H1 (cell line): ENCODE measurements around the gene ARHGAP26. TPM values are rescaled to one million over a fixed set of nuclear protein-coding genes. Genes with fewer than 3 reads are reported as not detected.

ENCODE experiments used
- CBX8 ChIP-seq: fragments of 300-800, 300-1000 bp; sonication (generic); IDR thresholded peaks from 2 replicates; pipeline ENCODE4 v1.7.1; 2016; ENCODE audit warnings: low read depth, low read length, borderline replicate concordance
- FOSL1 ChIP-seq: IDR thresholded peaks from 2 replicates; pipeline ENCODE4 v1.6.1; 2011; ENCODE audit warnings: mild to moderate bottlenecking, low read depth, low read length, moderate library complexity; ENCODE audit not compliant: insufficient read depth
- TAF7 ChIP-seq: optimal IDR thresholded peaks from 2 replicates; pipeline ENCODE3; 2011; ENCODE audit warnings: low read depth, mild to moderate bottlenecking, inconsistent platforms, low read length, moderate library complexity, borderline replicate concordance
- polyA plus RNA-seq, 7 experiments: library from polyadenylated mRNA; depleted of rRNA in 3 of 7; stranded (reverse) in 5 of 7; unstranded in 2 of 7; fragments of >200 nt in 5 of 7; fragments of 200-250 nt in 2 of 7; gene quantifications; 1 replicate in 5 of 7; 2 replicates in 1 of 7; 4 replicates in 1 of 7; pipeline versions ENCODE4 v1.2.1 to v1.2.3, GENCODE V29; 2011 to 2013; ENCODE audit warnings: missing spikeins in 2 of 7, mixed read lengths in 2 of 7
- total RNA-seq: library from RNA; stranded (reverse); fragmentation: NEBNext Ultra II Directional; extraction: Animal tissue kit (Norgen Biotek cat#: 25700); gene quantifications from 2 replicates; pipeline ENCODE4 v1.2.1, GENCODE V29; 2021

ARHGAP26 gene
- total and polyA plus RNA-seq, 2 of the 8 experiments (the other 6 are each of a cell fraction or from before 2014, with no cell fraction given): 7.1 to 24.8 TPM

DNA sequence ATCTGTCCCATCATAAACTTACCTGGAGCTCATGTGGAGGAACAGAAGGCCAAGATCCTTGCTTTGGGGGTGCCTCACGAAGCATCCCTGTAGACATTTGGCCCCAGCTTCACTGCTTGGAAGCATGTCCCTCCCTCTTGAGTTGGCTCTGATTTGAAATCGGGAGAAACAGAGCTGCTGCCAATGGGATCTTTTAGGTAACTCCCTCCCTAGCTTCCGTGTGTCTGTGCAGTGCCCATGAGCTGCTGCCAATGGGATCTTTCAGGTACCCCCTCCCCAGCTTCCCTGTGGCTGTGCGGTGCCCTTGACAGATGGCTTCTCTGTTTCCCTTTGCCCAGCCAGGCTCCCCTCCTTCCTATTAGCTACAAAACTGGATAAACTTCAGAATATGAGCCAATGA, 455.3 kb downstream of the ARHGAP26 start (continued):
- no peak for TF ChIP-seq FOSL1
- TF ChIP-seq TAF7: no peak
- TF ChIP-seq CBX8: no peak
